Measurements from ENCODE around the gene IL17RC. TPM values are rescaled to one million over a fixed set of nuclear protein-coding genes. Genes with fewer than 3 reads are reported as not detected.
A peak's percentile ranks its signal among the peaks of the same experiment; 100 is the strongest.

The IL17RC gene
- total RNA-seq, 4 donors from 2014 or later: 30.6 to 48.7 (median 37.4) TPM

- Histone ChIP-seq H3K4me1 (peaks cover 11 to 46% (median 23%) of the 10 kb centered on the region in 3 donors), H3K27me3 (no peaks in the 10 kb centered on the region), H3K9me3 (no peaks in the 10 kb centered on the region), H3K27ac (peak within 1 kb of the TSS; percentile 76 to 83 (median 79)), H3K36me3 (peaks cover 0 to 17% (median 0%) of the 10 kb centered on the region in 3 donors), H3K4me3 (peak within 1 kb of the TSS; percentile 33 to 65 (median 48))
- 17 to 20% methylated on average over 5 of the region's 13 CpGs for WGBS, 2 donors
- intact Hi-C loops (cut with DNase I): no loop called here
- peak in 1 of 4 donors; percentile 45 for TF ChIP-seq POLR2A (IDR thresholded peaks at IDR 0.05)
- TF ChIP-seq, protein P1, sequence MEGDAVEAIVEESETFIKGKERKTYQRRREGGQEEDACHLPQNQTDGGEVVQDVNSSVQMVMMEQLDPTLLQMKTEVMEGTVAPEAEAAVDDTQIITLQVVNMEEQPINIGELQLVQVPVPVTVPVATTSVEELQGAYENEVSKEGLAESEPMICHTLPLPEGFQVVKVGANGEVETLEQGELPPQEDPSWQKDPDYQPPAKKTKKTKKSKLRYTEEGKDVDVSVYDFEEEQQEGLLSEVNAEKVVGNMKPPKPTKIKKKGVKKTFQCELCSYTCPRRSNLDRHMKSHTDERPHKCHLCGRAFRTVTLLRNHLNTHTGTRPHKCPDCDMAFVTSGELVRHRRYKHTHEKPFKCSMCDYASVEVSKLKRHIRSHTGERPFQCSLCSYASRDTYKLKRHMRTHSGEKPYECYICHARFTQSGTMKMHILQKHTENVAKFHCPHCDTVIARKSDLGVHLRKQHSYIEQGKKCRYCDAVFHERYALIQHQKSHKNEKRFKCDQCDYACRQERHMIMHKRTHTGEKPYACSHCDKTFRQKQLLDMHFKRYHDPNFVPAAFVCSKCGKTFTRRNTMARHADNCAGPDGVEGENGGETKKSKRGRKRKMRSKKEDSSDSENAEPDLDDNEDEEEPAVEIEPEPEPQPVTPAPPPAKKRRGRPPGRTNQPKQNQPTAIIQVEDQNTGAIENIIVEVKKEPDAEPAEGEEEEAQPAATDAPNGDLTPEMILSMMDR (IDR thresholded peaks at IDR 0.05): no peak
- DNase-seq: no peak
These were observed 14.3 kb upstream of the IL17RC start, which contains the start of gene IL17RE for GRCh38 chr3:9902372-9903237. Gene IL17RE, plus strand, starts transcription at chr3:9902848. Its CDS starts 85 bp downstream, at chr3:9902933.

- no peaks in the 10 kb centered on the region for H3K27me3 ChIP-seq
- peak overlapping the region; percentile 33 to 65 (median 48) for H3K4me3 ChIP-seq
- H3K27ac ChIP-seq: peak overlapping the region; percentile 76 to 83 (median 79)
- TF ChIP-seq, protein P1 (IDR thresholded peaks at IDR 0.05): no peak
- TF ChIP-seq POLR2A (IDR thresholded peaks at IDR 0.05): no peak
- no peak for DNase-seq
- no peaks in the 10 kb centered on the region for H3K9me3 ChIP-seq
- peaks cover 10 to 40% (median 16%) of the 10 kb centered on the region in 3 donors for H3K4me1 ChIP-seq
- peaks cover 0 to 23% (median 0%) of the 10 kb centered on the region in 3 donors for H3K36me3 ChIP-seq
- 3 to 9% methylated on average over 4 of the region's 4 CpGs for WGBS, 2 donors
- intact Hi-C loops (cut with DNase I): no loop called here
These were observed 13.7 kb upstream of the IL17RC start for GRCh38 chr3:9903238-9903624.

GRCh38 chr3:9903904-9904303 lies 13.0 kb upstream of the IL17RC start:
- no peak for TF ChIP-seq POLR2A (IDR thresholded peaks at IDR 0.05)
- TF ChIP-seq, protein P1 (IDR thresholded peaks at IDR 0.05): no peak
- Histone ChIP-seq H3K9me3 (no peaks in the 10 kb centered on the region), H3K27me3 (no peaks in the 10 kb centered on the region), H3K4me1 (peaks cover 5 to 33% (median 10%) of the 10 kb centered on the region in 3 donors), H3K27ac (peak overlapping the region in 2 of 4 donors; percentile 77 to 83), H3K36me3 (peaks cover 0 to 30% (median 0%) of the 10 kb centered on the region in 3 donors), H3K4me3 (peak overlapping the region in 2 of 4 donors; percentile 47 to 65)
- WGBS, 2 donors: 68 to 93% methylated on average over 1 to 4 of the region's 4 CpGs
- no peak for DNase-seq
- intact Hi-C loops (cut with DNase I): no loop called here

- H3K4me1 ChIP-seq: peaks cover 5 to 29% (median 9%) of the 10 kb centered on the region in 3 donors
- TF ChIP-seq POLR2A (IDR thresholded peaks at IDR 0.05): no peak
- TF ChIP-seq, protein P1 (IDR thresholded peaks at IDR 0.05): no peak
- no peaks in the 10 kb centered on the region for H3K27me3 ChIP-seq
- WGBS, 2 donors: 90 to 94% methylated on average over 3 to 5 of the region's 5 CpGs
- peaks cover 0 to 56% (median 0%) of the 10 kb centered on the region in 3 donors for H3K36me3 ChIP-seq
- no peak for DNase-seq
- H3K9me3 ChIP-seq: no peaks in the 10 kb centered on the region
- H3K27ac ChIP-seq: no peak overlapping the region
- intact Hi-C loops (cut with DNase I): no loop called here
- H3K4me3 ChIP-seq: no peak overlapping the region
These were observed 10.4 kb upstream of the IL17RC start for GRCh38 chr3:9906480-9906879.

DNA sequence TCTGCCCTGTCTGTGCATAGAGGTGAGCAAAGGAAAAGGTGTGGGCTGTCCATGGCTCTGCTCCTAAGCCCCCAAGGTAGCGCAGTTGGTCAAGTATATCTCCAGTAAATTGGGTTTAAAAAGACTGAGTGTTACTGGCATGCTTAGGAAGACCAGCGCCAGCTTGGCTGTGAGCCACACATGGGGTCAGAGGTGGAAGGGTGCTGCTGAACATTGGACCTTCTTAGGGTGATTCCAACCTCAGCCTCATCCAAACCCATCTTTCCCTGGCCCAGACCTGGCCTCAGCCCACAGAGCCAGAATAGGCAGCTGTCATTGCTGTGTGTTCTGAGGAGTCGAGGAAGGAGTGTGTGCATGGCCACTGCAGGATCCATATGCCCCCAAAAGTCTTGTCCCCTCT lies 8.6 kb upstream of the IL17RC start:
- intact Hi-C loops (cut with DNase I): no loop called here
- peaks cover 0 to 65% (median 0%) of the 10 kb centered on the region in 3 donors for H3K36me3 ChIP-seq
- H3K4me1 ChIP-seq: peaks cover under 1 to 27% (median 6%) of the 10 kb centered on the region in 3 donors
- H3K27me3 ChIP-seq: no peaks in the 10 kb centered on the region
- TF ChIP-seq, protein P1 (IDR thresholded peaks at IDR 0.05): no peak
- no peaks in the 10 kb centered on the region for H3K9me3 ChIP-seq
- no peak overlapping the region for H3K27ac ChIP-seq
- DNase-seq: no peak
- WGBS, 2 donors: 100% methylated on average over 1 to 2 of the region's 3 CpGs
- no peak overlapping the region for H3K4me3 ChIP-seq

Measured in esophagus squamous epithelium (tissue), 5 donors.